Fibroblast of lung (primary cell): ENCODE data around the gene DOCK3.

Experiments
- CTCF ChIP-seq, 2 donors: IDR thresholded peaks in 1 of 2; conservative IDR thresholded peaks in 1 of 2; 1 replicate in 1 of 2; 2 replicates in 1 of 2; pipeline ENCODE4 v1.5.1; 2011 to 2012; ENCODE audit warnings: low read length in 2 of 2, control low read depth in 1 of 2, inconsistent platforms in 1 of 2, low read depth in 1 of 2, mild to moderate bottlenecking in 1 of 2
- EZH2 ChIP-seq: IDR thresholded peaks from 2 replicates; pipeline ENCODE4 v1.5.1; 2012; ENCODE audit warnings: low read length, control low read depth, mild to moderate bottlenecking; ENCODE audit errors: missing control alignments

GRCh38 chr3:51426921-51427320, 752.2 kb downstream of the DOCK3 start:
- no peak for TF ChIP-seq CTCF (conservative IDR thresholded peaks at IDR 0.05 in 1 of 2, IDR thresholded peaks at IDR 0.05 in 1 of 2; ENCODE audit: low read depth in 1 of 2, low read length in 2 of 2)
- TF ChIP-seq EZH2 = no peak
